HEK293T (cell line): ENCODE results near the gene GRIK4.

Experiments used
- BHLHE40 ChIP-seq: fragments of 450-650 bp; IDR thresholded peaks from 2 replicates; pipeline ENCODE4 v1.6.1; 2016; ENCODE audit warnings: mild to moderate bottlenecking, moderate library complexity, borderline replicate concordance
- CTBP1 ChIP-seq: fragments of 450-650 bp; IDR thresholded peaks from 2 replicates; pipeline ENCODE4 v1.6.1; 2016; ENCODE audit warnings: borderline replicate concordance
- ELF4 ChIP-seq: fragments of 450-650 bp; IDR thresholded peaks from 2 replicates; pipeline ENCODE4 v1.6.1; 2017; ENCODE audit warnings: antibody characterized with exemption
- FOXA1 ChIP-seq: fragments of 450-650 bp; IDR thresholded peaks from 2 replicates; pipeline ENCODE4 v1.6.1; 2016; ENCODE audit warnings: mild to moderate bottlenecking
- FOXK2 ChIP-seq: fragments of 450-650 bp; IDR thresholded peaks from 2 replicates; pipeline ENCODE4 v1.6.1; 2016; ENCODE audit warnings: mild to moderate bottlenecking
- HDGF ChIP-seq: fragments of 450-650 bp; IDR thresholded peaks from 2 replicates; pipeline ENCODE4 v1.6.1; 2017; ENCODE audit warnings: antibody characterized with exemption, borderline replicate concordance
- LEF1 ChIP-seq: fragments of 450-650 bp; IDR thresholded peaks from 2 replicates; pipeline ENCODE4 v1.6.1; 2017; ENCODE audit warnings: mild to moderate bottlenecking, borderline replicate concordance
- SP1 ChIP-seq: fragments of 450-650 bp; IDR thresholded peaks from 2 replicates; pipeline ENCODE4 v1.6.1; 2017
- SUZ12 ChIP-seq: fragments of 450-650 bp; IDR thresholded peaks from 2 replicates; pipeline ENCODE4 v1.6.1; 2016; ENCODE audit warnings: mild to moderate bottlenecking
- TARDBP ChIP-seq: fragments of 450-650 bp; IDR thresholded peaks from 2 replicates; pipeline ENCODE4 v1.6.1; 2016
- TF ChIP-seq, protein P1 (sequence below): fragments of 450-650 bp; IDR thresholded peaks from 2 replicates; pipeline ENCODE4 v1.6.1; 2016

DNA sequence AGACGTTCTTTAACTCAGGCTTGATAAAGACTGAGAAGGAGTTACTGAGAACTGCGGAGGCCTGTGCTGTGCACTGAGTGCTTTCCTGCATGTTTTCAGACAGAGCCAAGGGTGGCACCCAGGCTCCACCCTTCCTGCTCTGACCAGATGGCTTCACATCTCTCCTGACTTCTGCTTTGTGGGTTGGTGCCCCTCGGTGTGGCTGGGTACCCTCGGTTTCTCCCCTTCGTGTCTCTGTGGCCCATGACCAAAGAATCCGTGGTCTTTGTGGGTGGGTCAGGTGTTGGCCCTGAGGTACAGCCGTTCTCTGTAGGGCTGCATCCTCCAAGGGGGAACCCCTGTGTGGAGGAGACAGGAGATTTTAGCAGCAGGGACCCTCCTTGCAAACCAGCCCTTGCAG lies 34.3 kb downstream of the GRIK4 start:
- TF ChIP-seq HDGF (no peak), LEF1 (no peak), FOXA1 (no peak), TARDBP (no peak), BHLHE40 (no peak), SP1 (no peak), CTBP1 (no peak), SUZ12 (no peak), ELF4 (no peak), FOXK2 (no peak)
- TF ChIP-seq, protein P1, sequence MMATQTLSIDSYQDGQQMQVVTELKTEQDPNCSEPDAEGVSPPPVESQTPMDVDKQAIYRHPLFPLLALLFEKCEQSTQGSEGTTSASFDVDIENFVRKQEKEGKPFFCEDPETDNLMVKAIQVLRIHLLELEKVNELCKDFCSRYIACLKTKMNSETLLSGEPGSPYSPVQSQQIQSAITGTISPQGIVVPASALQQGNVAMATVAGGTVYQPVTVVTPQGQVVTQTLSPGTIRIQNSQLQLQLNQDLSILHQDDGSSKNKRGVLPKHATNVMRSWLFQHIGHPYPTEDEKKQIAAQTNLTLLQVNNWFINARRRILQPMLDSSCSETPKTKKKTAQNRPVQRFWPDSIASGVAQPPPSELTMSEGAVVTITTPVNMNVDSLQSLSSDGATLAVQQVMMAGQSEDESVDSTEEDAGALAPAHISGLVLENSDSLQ = no peak
